Panc1 (cell line): ENCODE data around the gene CARM1. TPM values are rescaled to one million over a fixed set of nuclear protein-coding genes. Genes with fewer than 3 reads are reported as not detected.

ENCODE experiments used
- ATAC-seq: fragments of 200-7000 bp; cut with Tn5 transposase; 2 replicates; pipeline ENCODE4 v1.9.1; 2020; ENCODE audit warnings: mild to moderate bottlenecking, moderate library complexity
- Bru-seq: library from RNA; stranded (reverse); fragments of 400-500 nt; gene quantifications from one replicate; lab custom pipeline; 2021; lab: Mats Ljungman, UMichigan
- BruChase-seq, 2 experiments: library from RNA; stranded (reverse); fragments of 400-500 nt; gene quantifications; one replicate each; lab custom pipeline; 2021; lab: Mats Ljungman, UMichigan
- BruUV-seq: library from RNA; stranded (reverse); fragments of 400-500 nt; replicated peaks from 2 replicates; lab custom pipeline; 2021; lab: Mats Ljungman, UMichigan
- CTCF ChIA-PET: fragments of 300-600 bp; sonication (Branson Sonifier 250); formaldehyde crosslinking; loops from one replicate; lab custom pipeline; 2022; ENCODE audit warnings: antibody characterized with exemption; lab: Charles Lee
- POLR2A ChIA-PET: fragments of 300-600 bp; sonication (Branson Sonifier 250); formaldehyde crosslinking; loops from one replicate; lab custom pipeline; 2022; ENCODE audit warnings: antibody characterized with exemption; lab: Charles Lee
- DNase-seq: peaks from one replicate; pipeline ENCODE4 v3.0.0-alpha.2; 2010; ENCODE audit warnings: low read depth, low spot score
- H3K27ac ChIP-seq: 2 replicates; pipeline ENCODE4 v1.5.1; 2011; ENCODE audit warnings: mild to moderate bottlenecking, low read length, inconsistent platforms
- H3K27me3 ChIP-seq: fragments of 200-500 bp; sonication (Bioruptor generic); 2 replicates; pipeline ENCODE4 v1.6.0; 2014; ENCODE audit warnings: low read length, inconsistent platforms; ENCODE audit not compliant: control insufficient read depth, insufficient read depth
- H3K36me3 ChIP-seq: fragments of 200-500 bp; sonication (Bioruptor generic); 2 replicates; pipeline ENCODE4 v1.5.1; 2014; ENCODE audit warnings: inconsistent platforms, mild to moderate bottlenecking, low read length, moderate library complexity; ENCODE audit not compliant: control insufficient read depth, insufficient read depth
- H3K4me1 ChIP-seq: 2 replicates; pipeline ENCODE4 v1.5.1; 2011; ENCODE audit warnings: inconsistent platforms, mild to moderate bottlenecking, low read length, moderate library complexity; ENCODE audit not compliant: control insufficient read depth, insufficient read depth
- H3K4me3 ChIP-seq, 2 experiments: 2 replicates each; pipeline ENCODE4 v1.5.1; 2011 to 2012; ENCODE audit warnings: low read depth in 2 of 2, low read length in 2 of 2, mild to moderate bottlenecking in 2 of 2, inconsistent platforms in 1 of 2, moderate library complexity in 1 of 2
- H3K9me3 ChIP-seq: fragments of 200-500 bp; sonication (Bioruptor generic); 2 replicates; pipeline ENCODE4 v1.5.1; 2014; ENCODE audit warnings: low read depth, mild to moderate bottlenecking, inconsistent platforms, low read length, moderate library complexity; ENCODE audit not compliant: control insufficient read depth, insufficient read depth
- POLR2AphosphoS5 ChIP-seq: IDR thresholded peaks from 2 replicates; pipeline ENCODE4 v1.6.1; 2012; ENCODE audit warnings: mild to moderate bottlenecking, low read depth, low read length, moderate library complexity
- SIN3A ChIP-seq: IDR thresholded peaks from 2 replicates; pipeline ENCODE4 v1.6.1; 2012; ENCODE audit warnings: low read depth, mild to moderate bottlenecking, low read length, moderate library complexity, borderline replicate concordance; ENCODE audit not compliant: insufficient read depth
- TCF7L2 ChIP-seq: IDR thresholded peaks from 2 replicates; pipeline ENCODE4 v1.6.1; 2011; ENCODE audit warnings: mild to moderate bottlenecking, low read depth, low read length, inconsistent platforms
- in situ Hi-C: cut with HindIII; loops from 2 replicates; pipeline ENCODE4 v1.10.0; 2016; ENCODE audit warnings: low sequenced_read_pairs, low pct_unique_long_range_greater_than_20kb
- intact Hi-C: fragments of 100-400 bp; cut with micrococcal nuclease; formaldehyde crosslinking; loops from one replicate; pipeline ENCODE4 v1.10.0; 2022; ENCODE audit not compliant: unreplicated experiment
- long read RNA-seq: library from polyadenylated mRNA; unstranded; transcript quantifications from one replicate; pipeline ENCODE4 v2.0.0, GENCODE V29; 2021; ENCODE audit not compliant: unreplicated experiment
- polyA plus RNA-seq: library from polyadenylated mRNA; unstranded; fragments of >200 nt; gene quantifications from one replicate; pipeline ENCODE4 v1.2.1, GENCODE V29; 2012; ENCODE audit warnings: missing spikeins; ENCODE audit not compliant: insufficient read length
- total RNA-seq: library from RNA; stranded (reverse); gene quantifications from one replicate; pipeline ENCODE4 v1.2.1, GENCODE V29; 2021; ENCODE audit not compliant: unreplicated experiment
- TF ChIP-seq, protein P1 (sequence below): fragments of 450-650 bp; IDR thresholded peaks from 2 replicates; pipeline ENCODE4 v1.5.1; 2017; ENCODE audit warnings: mild to moderate bottlenecking
- TF ChIP-seq, protein P2 (sequence below), 2 experiments: IDR thresholded peaks; 2 replicates each; pipeline ENCODE4 v1.6.1; 2011 to 2012; ENCODE audit warnings: low read depth in 2 of 2, control low read depth in 1 of 2, low read length in 1 of 2, mild to moderate bottlenecking in 1 of 2, moderate library complexity in 1 of 2; ENCODE audit not compliant: insufficient read depth in 1 of 2

CARM1 gene
- total RNA-seq: 44.9 TPM
- 64.9 TPM for polyA plus RNA-seq
- Bru-seq, nascent RNA: percentile 53 among the genes with signal in this experiment
- percentile 56 among the genes with signal in this experiment for BruChase-seq, experiment 1, labeled RNA remaining after a 2-hour chase
- BruChase-seq, experiment 2, labeled RNA remaining after a 6-hour chase: percentile 67 among the genes with signal in this experiment
- long read RNA-seq, transcript CARM1-201 (16 exons, 3,330 nt): minor isoform, 5 of 77 reads
- long read RNA-seq, transcript CARM1-202 (15 exons, 2,722 nt): major isoform, 34 of 77 reads
- long read RNA-seq, partial matches to known transcripts: 5 of 77 reads
- long read RNA-seq, other reads (novel, unspliced or antisense): 33 of 77 reads

DNA sequence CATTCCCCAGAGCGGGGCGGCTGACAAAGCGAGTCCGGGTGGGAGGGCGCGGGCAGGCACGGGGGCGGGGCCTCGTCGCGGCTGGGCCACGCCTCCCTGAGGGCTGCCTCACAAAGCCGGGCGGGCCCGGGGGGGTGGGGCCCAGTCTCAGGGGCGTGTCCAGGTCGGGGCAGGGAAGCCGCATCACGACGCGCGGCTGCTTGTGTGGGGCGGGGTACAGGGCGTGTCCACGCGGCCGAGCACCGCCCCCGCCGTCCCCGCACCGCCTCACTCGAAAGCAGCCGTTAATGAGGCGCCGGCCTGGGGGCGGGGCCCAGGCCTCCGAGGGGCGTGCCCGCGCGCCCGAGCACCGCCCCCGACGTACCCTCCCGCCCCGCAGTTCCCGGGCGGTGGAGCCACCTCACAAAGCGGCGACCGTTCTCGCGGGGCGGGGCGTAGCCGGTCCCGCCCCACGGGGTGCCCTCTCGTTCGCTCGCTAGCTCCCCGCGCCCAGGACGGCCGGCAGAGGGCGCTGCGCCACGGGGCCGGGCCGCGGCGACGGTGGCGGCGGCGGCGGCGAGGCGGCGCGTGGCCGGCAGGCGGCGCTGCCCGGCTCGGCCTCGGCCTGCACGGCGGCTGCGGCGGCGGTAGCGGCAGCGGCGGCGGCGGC lies at the start of gene CARM1:
TSS of gene CARM1 (plus strand) at position 599 of the 649 bp plus-strand sequence. CDS start 150 bp downstream, outside the sequence.
- DNase-seq: no peak
- POLR2A ChIA-PET: interaction anchor here (0.6 kb wide), 2 partner anchors 201 to 224 kb away, joined by 5 to 7 read pairs; no protein-coding TSS in a partner anchor

DNA sequence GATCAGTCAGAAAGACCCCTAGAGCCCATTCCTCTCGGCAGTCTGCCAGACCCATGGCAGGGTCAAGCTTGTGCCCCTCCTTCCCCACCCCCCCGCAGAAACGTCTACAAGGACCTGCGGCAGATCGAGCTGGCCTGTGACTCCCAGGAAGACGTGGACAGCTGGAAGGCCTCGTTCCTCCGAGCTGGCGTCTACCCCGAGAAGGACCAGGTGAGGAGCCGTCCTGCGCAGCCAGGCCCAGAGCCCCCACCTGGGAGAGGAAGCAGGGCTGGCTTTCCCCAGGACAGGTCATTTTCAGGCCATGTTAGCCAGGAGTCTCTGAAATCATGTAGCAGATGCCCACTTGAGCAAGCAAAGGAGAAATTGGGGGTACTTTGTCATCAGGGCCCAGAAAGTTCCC lies 47.7 kb upstream of the CARM1 start:
- intact Hi-C loops: no loop called here
- no TSS peak for BruUV-seq
- ATAC-seq (no peak), DNase-seq (no peak)
- Histone ChIP-seq H3K36me3 (no peaks in the 10 kb centered on the region), H3K4me1 (no peaks in the 10 kb centered on the region), H3K27me3 (no peaks in the 10 kb centered on the region), H3K4me3 (no peak overlapping the region), H3K27ac (no peak overlapping the region), H3K9me3 (no peaks in the 10 kb centered on the region)
- ChIA-PET POLR2A (interaction anchor here (0.6 kb wide), 1 partner anchor 30 kb away, joined by 4 read pairs; no protein-coding TSS in a partner anchor), CTCF (no interaction called here)
- TF ChIP-seq SIN3A: no peak
- no peak for TF ChIP-seq POLR2AphosphoS5
- TF ChIP-seq, protein P1, sequence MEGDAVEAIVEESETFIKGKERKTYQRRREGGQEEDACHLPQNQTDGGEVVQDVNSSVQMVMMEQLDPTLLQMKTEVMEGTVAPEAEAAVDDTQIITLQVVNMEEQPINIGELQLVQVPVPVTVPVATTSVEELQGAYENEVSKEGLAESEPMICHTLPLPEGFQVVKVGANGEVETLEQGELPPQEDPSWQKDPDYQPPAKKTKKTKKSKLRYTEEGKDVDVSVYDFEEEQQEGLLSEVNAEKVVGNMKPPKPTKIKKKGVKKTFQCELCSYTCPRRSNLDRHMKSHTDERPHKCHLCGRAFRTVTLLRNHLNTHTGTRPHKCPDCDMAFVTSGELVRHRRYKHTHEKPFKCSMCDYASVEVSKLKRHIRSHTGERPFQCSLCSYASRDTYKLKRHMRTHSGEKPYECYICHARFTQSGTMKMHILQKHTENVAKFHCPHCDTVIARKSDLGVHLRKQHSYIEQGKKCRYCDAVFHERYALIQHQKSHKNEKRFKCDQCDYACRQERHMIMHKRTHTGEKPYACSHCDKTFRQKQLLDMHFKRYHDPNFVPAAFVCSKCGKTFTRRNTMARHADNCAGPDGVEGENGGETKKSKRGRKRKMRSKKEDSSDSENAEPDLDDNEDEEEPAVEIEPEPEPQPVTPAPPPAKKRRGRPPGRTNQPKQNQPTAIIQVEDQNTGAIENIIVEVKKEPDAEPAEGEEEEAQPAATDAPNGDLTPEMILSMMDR: no peak
- TF ChIP-seq, protein P2, sequence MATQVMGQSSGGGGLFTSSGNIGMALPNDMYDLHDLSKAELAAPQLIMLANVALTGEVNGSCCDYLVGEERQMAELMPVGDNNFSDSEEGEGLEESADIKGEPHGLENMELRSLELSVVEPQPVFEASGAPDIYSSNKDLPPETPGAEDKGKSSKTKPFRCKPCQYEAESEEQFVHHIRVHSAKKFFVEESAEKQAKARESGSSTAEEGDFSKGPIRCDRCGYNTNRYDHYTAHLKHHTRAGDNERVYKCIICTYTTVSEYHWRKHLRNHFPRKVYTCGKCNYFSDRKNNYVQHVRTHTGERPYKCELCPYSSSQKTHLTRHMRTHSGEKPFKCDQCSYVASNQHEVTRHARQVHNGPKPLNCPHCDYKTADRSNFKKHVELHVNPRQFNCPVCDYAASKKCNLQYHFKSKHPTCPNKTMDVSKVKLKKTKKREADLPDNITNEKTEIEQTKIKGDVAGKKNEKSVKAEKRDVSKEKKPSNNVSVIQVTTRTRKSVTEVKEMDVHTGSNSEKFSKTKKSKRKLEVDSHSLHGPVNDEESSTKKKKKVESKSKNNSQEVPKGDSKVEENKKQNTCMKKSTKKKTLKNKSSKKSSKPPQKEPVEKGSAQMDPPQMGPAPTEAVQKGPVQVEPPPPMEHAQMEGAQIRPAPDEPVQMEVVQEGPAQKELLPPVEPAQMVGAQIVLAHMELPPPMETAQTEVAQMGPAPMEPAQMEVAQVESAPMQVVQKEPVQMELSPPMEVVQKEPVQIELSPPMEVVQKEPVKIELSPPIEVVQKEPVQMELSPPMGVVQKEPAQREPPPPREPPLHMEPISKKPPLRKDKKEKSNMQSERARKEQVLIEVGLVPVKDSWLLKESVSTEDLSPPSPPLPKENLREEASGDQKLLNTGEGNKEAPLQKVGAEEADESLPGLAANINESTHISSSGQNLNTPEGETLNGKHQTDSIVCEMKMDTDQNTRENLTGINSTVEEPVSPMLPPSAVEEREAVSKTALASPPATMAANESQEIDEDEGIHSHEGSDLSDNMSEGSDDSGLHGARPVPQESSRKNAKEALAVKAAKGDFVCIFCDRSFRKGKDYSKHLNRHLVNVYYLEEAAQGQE (IDR thresholded peaks at IDR 0.05; ENCODE audit: insufficient read depth in 1 of 2, low read depth in 2 of 2, low read length in 1 of 2): no peak
- no peak for TF ChIP-seq TCF7L2
- in situ Hi-C loops: no loop called here

More for the DNA sequence above, at the start of gene CARM1:
- ATAC-seq: peak; percentile 94
- CTCF ChIA-PET: interaction anchor here (0.5 to 0.6 kb wide), 3 partner anchors 12 to 111 kb away, joined by 3 to 7 read pairs (median 4); no protein-coding TSS in a partner anchor
- BruUV-seq: no TSS peak
- Histone ChIP-seq H3K9me3 (no peaks in the 10 kb centered on the region), H3K4me1 (no peaks in the 10 kb centered on the region), H3K4me3 (peak within 1 kb of the TSS; percentile 62 to 63), H3K27me3 (no peaks in the 10 kb centered on the region), H3K36me3 (peaks cover 4% of the 10 kb centered on the region; the same call in 1 of the 2 replicates), H3K27ac (peak within 1 kb of the TSS; percentile 89)
- intact Hi-C loops (no loop called here), in situ Hi-C loops (no loop called here)
- no peak for TF ChIP-seq POLR2AphosphoS5
- no peak for TF ChIP-seq TCF7L2
- TF ChIP-seq, protein P1: peak; percentile 89
- TF ChIP-seq, protein P2 (IDR thresholded peaks at IDR 0.05; ENCODE audit: insufficient read depth in 1 of 2, low read depth in 2 of 2, low read length in 1 of 2): no peak
- no peak for TF ChIP-seq SIN3A
